ENCODE measurements around the gene UNC13B. TPM values are rescaled to one million over a fixed set of nuclear protein-coding genes. Genes with fewer than 3 reads are reported as not detected.

The UNC13B gene
- total RNA-seq, 1 experiment from 2014 or later = 19.7 TPM

GRCh38 chr9:35357116-35357515 lies 195.3 kb downstream of the UNC13B start:
- intact Hi-C loops (cut with micrococcal nuclease; ENCODE audit: unreplicated experiment) = no loop called here
- Histone ChIP-seq H3K9me3 (no peaks in the 10 kb centered on the region), H3K27me3 (replicated peaks; ENCODE audit: control insufficient read depth, insufficient read depth, low read length) (no peaks in the 10 kb centered on the region), H3K36me3 (ENCODE audit: control insufficient read depth, insufficient read depth, low read length) (no peaks in the 10 kb centered on the region), H3K4me3 (ENCODE audit: low read depth, low read length) (no peak overlapping the region), H3K4me1 (no peaks in the 10 kb centered on the region)
- TF ChIP-seq, protein P1, sequence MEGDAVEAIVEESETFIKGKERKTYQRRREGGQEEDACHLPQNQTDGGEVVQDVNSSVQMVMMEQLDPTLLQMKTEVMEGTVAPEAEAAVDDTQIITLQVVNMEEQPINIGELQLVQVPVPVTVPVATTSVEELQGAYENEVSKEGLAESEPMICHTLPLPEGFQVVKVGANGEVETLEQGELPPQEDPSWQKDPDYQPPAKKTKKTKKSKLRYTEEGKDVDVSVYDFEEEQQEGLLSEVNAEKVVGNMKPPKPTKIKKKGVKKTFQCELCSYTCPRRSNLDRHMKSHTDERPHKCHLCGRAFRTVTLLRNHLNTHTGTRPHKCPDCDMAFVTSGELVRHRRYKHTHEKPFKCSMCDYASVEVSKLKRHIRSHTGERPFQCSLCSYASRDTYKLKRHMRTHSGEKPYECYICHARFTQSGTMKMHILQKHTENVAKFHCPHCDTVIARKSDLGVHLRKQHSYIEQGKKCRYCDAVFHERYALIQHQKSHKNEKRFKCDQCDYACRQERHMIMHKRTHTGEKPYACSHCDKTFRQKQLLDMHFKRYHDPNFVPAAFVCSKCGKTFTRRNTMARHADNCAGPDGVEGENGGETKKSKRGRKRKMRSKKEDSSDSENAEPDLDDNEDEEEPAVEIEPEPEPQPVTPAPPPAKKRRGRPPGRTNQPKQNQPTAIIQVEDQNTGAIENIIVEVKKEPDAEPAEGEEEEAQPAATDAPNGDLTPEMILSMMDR (IDR thresholded peaks at IDR 0.05; ENCODE audit: insufficient read depth in 1 of 2, low read depth in 1 of 2, low read length in 1 of 2, severe bottlenecking in 1 of 2, unreplicated experiment in 1 of 2) = no peak
- CTCF ChIA-PET = no interaction called here
- DNase-seq = no peak
- no peaks in the 10 kb centered on the region for H3K36me3 Mint-ChIP-seq (ENCODE audit: insufficient read depth, unreplicated experiment)
- POLR2A ChIA-PET = no interaction called here
- no peak overlapping the region for H3K4me3 Mint-ChIP-seq (ENCODE audit: unreplicated experiment)
- H3K9me3 Mint-ChIP-seq (ENCODE audit: unreplicated experiment) = no peaks in the 10 kb centered on the region
- no peak overlapping the region for H3K27ac Mint-ChIP-seq (ENCODE audit: unreplicated experiment)
- no peaks in the 10 kb centered on the region for H3K4me1 Mint-ChIP-seq (ENCODE audit: low read depth, unreplicated experiment)
- BruUV-seq (replicated peaks) = no TSS peak
- H3K27me3 Mint-ChIP-seq (ENCODE audit: insufficient read depth, unreplicated experiment) = no peaks in the 10 kb centered on the region

- Histone ChIP-seq H3K4me1 (no peaks in the 10 kb centered on the region), H3K4me3 (ENCODE audit: low read depth, low read length) (no peak overlapping the region), H3K9me3 (no peaks in the 10 kb centered on the region), H3K27me3 (replicated peaks; ENCODE audit: control insufficient read depth, insufficient read depth, low read length) (no peaks in the 10 kb centered on the region), H3K36me3 (ENCODE audit: control insufficient read depth, insufficient read depth, low read length) (no peaks in the 10 kb centered on the region)
- H3K27ac Mint-ChIP-seq (ENCODE audit: unreplicated experiment) = no peak overlapping the region
- no peaks in the 10 kb centered on the region for H3K27me3 Mint-ChIP-seq (ENCODE audit: insufficient read depth, unreplicated experiment)
- no peaks in the 10 kb centered on the region for H3K36me3 Mint-ChIP-seq (ENCODE audit: insufficient read depth, unreplicated experiment)
- DNase-seq = no peak
- ChIA-PET POLR2A (no interaction called here), CTCF (no interaction called here)
- no peaks in the 10 kb centered on the region for H3K9me3 Mint-ChIP-seq (ENCODE audit: unreplicated experiment)
- H3K4me3 Mint-ChIP-seq (ENCODE audit: unreplicated experiment) = no peak overlapping the region
- no TSS peak for BruUV-seq (replicated peaks)
- intact Hi-C loops (cut with micrococcal nuclease; ENCODE audit: unreplicated experiment) = no loop called here
- H3K4me1 Mint-ChIP-seq (ENCODE audit: low read depth, unreplicated experiment) = no peaks in the 10 kb centered on the region
- TF ChIP-seq, protein P1 (IDR thresholded peaks at IDR 0.05; ENCODE audit: insufficient read depth in 1 of 2, low read depth in 1 of 2, low read length in 1 of 2, severe bottlenecking in 1 of 2, unreplicated experiment in 1 of 2) = no peak
Measured at GRCh38 chr9:35357826-35358225, 196.0 kb downstream of the UNC13B start.

- Mint-ChIP-seq H3K27ac (ENCODE audit: unreplicated experiment) (no peak overlapping the region), H3K36me3 (ENCODE audit: insufficient read depth, unreplicated experiment) (no peaks in the 10 kb centered on the region), H3K9me3 (ENCODE audit: unreplicated experiment) (no peaks in the 10 kb centered on the region), H3K4me3 (ENCODE audit: unreplicated experiment) (no peak overlapping the region), H3K4me1 (ENCODE audit: low read depth, unreplicated experiment) (no peaks in the 10 kb centered on the region), H3K27me3 (ENCODE audit: insufficient read depth, unreplicated experiment) (no peaks in the 10 kb centered on the region)
- Histone ChIP-seq H3K27me3 (replicated peaks; ENCODE audit: control insufficient read depth, insufficient read depth, low read length) (no peaks in the 10 kb centered on the region), H3K36me3 (ENCODE audit: control insufficient read depth, insufficient read depth, low read length) (no peaks in the 10 kb centered on the region), H3K4me3 (ENCODE audit: low read depth, low read length) (no peak overlapping the region), H3K9me3 (no peaks in the 10 kb centered on the region), H3K4me1 (no peaks in the 10 kb centered on the region)
- BruUV-seq (replicated peaks) = no TSS peak
- TF ChIP-seq, protein P1 (IDR thresholded peaks at IDR 0.05; ENCODE audit: insufficient read depth in 1 of 2, low read depth in 1 of 2, low read length in 1 of 2, severe bottlenecking in 1 of 2, unreplicated experiment in 1 of 2) = no peak
- ChIA-PET POLR2A (no interaction called here), CTCF (no interaction called here)
- intact Hi-C loops (cut with micrococcal nuclease; ENCODE audit: unreplicated experiment) = no loop called here
- no peak for DNase-seq
Measured at GRCh38 chr9:35364817-35365585, 203.2 kb downstream of the UNC13B start.

Data from Caco-2 (cell line).